ENCODE measurements around the gene GRK4.
A peak's percentile ranks its signal among the peaks of the same experiment; 100 is the strongest.
"Not testable (repeated sequence)": the region's sequence is repeated elsewhere in the genome, so short reads cannot be mapped to it uniquely, and the experiment has no call there.

The GRK4 gene

DNA sequence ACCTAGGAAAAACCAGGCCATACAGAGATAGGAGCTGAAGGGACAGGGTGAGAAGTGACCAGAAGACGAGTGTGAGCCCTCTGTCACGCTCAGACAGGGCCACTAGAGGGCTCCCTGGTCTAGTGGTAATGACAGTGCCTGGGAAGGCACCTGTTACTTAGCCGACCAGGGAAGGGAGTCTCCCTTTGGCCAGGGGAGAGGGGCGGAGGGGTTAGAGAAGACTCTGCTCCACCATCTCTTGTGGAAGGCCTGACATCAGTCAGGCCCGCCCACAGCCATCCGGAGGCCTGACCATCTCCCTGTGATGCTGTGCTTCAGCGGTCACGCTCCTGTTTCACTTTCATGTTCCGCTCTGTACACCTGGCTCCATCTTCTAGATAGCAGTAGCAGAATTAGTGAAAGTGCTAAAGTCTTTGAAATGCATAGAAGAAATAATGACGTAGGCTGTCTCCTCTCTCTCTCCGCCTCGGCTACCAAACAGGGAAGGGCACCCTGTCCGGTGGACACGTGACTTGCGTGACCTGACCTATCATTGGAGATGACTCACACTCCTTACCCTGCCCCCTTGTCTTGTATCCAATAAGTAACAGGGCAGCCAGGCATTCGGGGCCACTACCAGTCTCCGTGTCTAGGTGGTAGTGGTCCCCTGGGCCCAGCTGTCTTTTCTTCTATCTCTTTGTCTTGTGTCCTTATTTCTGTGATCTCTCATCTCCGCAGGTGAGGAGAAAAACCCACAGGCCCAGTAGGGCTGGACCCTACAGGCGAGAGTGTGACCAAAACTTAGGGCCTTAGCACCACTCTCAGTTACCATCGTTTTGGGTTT lies 84.3 kb downstream of the GRK4 start:
- peak; percentile 38 for DNase-seq (ENCODE audit: low read depth, low spot score)
- H3K4me3 ChIP-seq (ENCODE audit: low read length) = no peak overlapping the region

- H3K4me3 ChIP-seq (ENCODE audit: low read length); DNase-seq (ENCODE audit: low read depth, low spot score): not testable (repeated sequence)
Measured at GRCh38 chr4:3051141-3051897, 87.9 kb downstream of the GRK4 start.

- DNase-seq (ENCODE audit: low read depth, low spot score) = no peak
- no peak overlapping the region for H3K4me3 ChIP-seq (ENCODE audit: low read length)
Measured at GRCh38 chr4:3054169-3054759, 90.9 kb downstream of the GRK4 start.

DNA sequence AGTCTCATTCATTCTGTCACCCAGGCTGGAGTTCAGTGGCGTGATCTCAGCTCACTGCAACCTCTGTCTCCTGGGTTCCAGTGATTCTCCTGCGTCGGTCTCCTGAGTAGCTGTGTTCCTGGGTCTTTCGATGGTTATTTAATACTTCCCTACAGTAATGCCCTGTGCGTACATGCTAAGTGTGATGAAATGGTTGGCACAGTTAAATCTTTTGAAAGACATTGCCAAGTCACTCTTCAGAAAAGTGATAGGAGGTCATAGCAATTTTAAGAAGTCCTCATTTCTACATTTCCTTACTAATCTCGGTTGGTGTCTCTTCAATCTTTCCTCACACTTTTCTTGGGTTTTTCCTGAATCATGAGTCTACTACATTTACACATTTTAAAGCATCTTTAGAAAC lies 96.6 kb downstream of the GRK4 start:
- no peak for DNase-seq (ENCODE audit: low read depth, low spot score)
- no peak overlapping the region for H3K4me3 ChIP-seq (ENCODE audit: low read length)

- no peak overlapping the region for H3K4me3 ChIP-seq (ENCODE audit: low read length)
- DNase-seq (ENCODE audit: low read depth, low spot score) = no peak
Measured at GRCh38 chr4:3060946-3061345, 97.6 kb downstream of the GRK4 start.

DNA sequence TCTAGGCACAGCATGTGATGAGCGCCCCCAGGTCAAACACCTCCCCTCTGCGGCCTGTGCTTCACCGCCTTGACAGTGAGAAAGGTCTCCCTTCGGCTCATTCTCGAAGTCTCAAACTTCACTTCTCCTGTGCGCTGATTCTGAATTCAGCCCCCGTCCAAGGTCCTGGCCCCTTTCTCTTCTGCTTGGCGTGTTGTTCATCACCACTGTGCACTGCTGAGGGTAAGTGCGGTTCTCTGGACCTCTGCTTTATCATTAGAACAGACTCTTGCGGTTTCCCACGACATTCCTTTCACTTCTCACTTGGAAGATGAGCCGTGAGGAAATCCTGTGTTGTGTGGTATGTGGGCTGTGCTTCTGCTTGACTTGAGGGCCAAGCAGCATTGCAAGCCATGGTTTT lies 99.1 kb downstream of the GRK4 start:
- DNase-seq (ENCODE audit: low read depth, low spot score) = no peak
- no peak overlapping the region for H3K4me3 ChIP-seq (ENCODE audit: low read length)

DNA sequence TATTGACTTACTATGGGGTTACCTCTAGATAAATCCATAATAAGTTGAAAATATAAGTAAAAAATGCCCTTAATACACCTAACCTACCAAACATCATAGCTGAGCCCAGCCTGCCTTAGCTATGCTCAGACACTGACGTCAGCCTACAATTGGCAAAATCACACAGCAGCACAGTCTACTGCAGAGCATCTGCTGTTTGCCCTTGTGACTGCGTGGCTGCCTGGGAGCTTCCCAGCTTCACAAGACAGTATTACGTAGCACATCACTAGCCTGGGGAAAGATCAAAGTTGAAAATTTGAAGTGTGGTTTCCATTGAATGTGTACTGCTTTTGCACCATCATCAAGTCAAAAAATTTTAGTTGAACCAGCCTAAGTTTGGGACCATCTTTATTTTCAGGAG lies 102.2 kb downstream of the GRK4 start:
- H3K4me3 ChIP-seq (ENCODE audit: low read length) = no peak overlapping the region
- DNase-seq (ENCODE audit: low read depth, low spot score) = no peak

DNA sequence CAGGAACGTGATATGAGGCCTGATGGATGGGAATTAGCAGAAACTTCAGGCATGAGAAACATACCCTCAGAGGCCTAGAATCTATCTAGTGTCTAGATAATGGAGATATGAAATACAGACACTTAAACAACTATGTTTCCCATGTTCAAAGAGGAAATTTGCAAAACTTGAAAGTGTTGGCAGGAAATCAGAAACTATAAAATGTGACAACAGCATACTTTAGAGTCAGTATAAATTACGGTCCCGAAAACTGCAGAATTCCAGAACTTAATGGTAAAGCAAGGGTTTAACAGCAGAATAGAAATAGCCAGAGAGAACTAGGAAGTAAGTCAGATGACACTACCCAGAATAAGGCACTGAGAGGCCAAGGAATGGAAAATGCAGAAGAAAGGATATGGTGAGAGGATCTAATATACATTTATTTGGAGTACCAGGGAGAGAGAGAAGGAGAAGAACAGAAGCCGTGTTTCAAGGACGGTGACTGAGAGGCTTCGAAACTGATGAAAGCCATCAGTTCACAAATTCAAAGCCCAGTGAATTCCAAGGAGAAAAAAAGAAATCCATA lies 103.5 kb downstream of the GRK4 start:
- DNase-seq (ENCODE audit: low read depth, low spot score) = no peak
- H3K4me3 ChIP-seq (ENCODE audit: low read length) = no peak overlapping the region

DNA sequence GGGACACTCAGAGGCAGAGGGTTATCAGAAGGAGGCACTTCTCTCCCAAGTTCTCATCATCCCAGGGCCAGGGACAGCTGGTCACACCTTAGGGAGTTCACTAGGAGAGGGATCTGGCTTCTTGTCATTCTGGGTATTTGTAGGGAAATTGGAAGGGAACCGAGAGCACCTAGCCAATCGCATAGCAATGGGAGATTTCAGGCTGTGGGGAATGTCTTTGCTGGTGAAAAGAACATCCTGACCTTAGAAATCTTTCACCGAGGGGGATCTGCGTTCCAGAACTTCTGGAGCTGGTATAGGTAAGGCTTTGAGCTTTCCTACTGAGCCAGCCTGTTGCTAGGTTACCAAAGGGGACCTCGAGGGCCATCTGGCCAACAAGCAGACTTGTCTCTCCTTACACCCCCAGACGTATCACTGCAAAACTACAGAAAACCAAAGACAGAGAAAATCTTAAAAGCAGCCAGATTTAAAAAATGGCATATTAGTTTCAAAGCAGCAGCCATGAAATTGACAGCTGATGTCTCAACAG lies 104.2 kb downstream of the GRK4 start:
- no peak for DNase-seq (ENCODE audit: low read depth, low spot score)
- no peak overlapping the region for H3K4me3 ChIP-seq (ENCODE audit: low read length)

GRCh38 chr4:3069661-3070199 lies 106.4 kb downstream of the GRK4 start:
- no peak overlapping the region for H3K4me3 ChIP-seq (ENCODE audit: low read length)
- DNase-seq (ENCODE audit: low read depth, low spot score) = no peak

- H3K4me3 ChIP-seq (ENCODE audit: low read length) = no peak overlapping the region
- no peak for DNase-seq (ENCODE audit: low read depth, low spot score)
Measured at GRCh38 chr4:3070709-3071500, 107.5 kb downstream of the GRK4 start.

GRCh38 chr4:3071811-3072210 lies 108.4 kb downstream of the GRK4 start:
- no peak overlapping the region for H3K4me3 ChIP-seq (ENCODE audit: low read length)
- no peak for DNase-seq (ENCODE audit: low read depth, low spot score)

DNA sequence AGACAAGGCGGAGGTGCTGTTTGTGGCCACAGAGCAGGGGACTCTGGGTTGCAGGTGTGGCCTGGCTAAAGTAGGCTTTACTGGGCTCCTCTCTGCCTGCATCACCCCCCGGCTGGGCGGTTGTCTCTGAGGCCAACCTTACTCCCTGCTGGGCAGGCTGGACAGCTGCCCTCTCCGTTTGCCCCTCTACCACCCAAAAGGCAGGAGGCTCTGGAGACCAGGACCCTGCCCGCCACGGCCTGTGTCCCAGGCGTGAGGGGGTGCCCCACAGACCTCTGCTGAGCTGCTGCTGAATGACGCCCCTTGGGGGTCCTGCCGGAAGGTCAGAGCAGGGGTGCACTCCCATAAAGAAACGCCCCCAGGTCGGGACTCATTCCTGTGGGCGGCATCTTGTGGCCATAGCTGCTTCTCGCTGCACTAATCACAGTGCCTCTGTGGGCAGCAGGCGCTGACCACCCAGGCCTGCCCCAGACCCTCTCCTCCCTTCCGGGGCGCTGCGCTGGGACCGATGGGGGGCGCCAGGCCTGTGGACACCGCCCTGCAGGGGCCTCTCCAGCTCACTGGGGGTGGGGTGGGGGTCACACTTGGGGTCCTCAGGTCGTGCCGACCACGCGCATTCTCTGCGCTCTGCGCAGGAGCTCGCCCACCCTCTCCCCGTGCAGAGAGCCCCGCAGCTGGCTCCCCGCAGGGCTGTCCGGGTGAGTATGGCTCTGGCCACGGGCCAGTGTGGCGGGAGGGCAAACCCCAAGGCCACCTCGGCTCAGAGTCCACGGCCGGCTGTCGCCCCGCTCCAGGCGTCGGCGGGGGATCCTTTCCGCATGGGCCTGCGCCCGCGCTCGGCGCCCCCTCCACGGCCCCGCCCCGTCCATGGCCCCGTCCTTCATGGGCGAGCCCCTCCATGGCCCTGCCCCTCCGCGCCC lies 110.0 kb downstream of the GRK4 start:
- peak overlapping the region; percentile 52 for H3K4me3 ChIP-seq (ENCODE audit: low read length)
- DNase-seq (ENCODE audit: low read depth, low spot score) = no peak

- peak; percentile 90 for DNase-seq (ENCODE audit: low read depth, low spot score)
- peak within 1 kb of the TSS; percentile 90 for H3K4me3 ChIP-seq (ENCODE audit: low read length)
Measured at GRCh38 chr4:3074078-3074845, 110.9 kb downstream of the GRK4 start, which contains the start of the genes HTT and HTT-AS. Gene HTT, plus strand, starts transcription at chr4:3074681. Its CDS starts 145 bp downstream, at chr4:3074826. Gene HTT-AS, minus strand, starts transcription at chr4:3074538.

DNA sequence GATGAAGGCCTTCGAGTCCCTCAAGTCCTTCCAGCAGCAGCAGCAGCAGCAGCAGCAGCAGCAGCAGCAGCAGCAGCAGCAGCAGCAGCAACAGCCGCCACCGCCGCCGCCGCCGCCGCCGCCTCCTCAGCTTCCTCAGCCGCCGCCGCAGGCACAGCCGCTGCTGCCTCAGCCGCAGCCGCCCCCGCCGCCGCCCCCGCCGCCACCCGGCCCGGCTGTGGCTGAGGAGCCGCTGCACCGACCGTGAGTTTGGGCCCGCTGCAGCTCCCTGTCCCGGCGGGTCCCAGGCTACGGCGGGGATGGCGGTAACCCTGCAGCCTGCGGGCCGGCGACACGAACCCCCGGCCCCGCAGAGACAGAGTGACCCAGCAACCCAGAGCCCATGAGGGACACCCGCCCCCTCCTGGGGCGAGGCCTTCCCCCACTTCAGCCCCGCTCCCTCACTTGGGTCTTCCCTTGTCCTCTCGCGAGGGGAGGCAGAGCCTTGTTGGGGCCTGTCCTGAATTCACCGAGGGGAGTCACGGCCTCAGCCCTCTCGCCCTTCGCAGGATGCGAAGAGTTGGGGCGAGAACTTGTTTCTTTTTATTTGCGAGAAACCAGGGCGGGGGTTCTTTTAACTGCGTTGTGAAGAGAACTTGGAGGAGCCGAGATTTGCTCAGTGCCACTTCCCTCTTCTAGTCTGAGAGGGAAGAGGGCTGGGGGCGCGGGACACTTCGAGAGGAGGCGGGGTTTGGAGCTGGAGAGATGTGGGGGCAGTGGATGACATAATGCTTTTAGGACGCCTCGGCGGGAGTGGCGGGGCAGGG lies 111.7 kb downstream of the GRK4 start:
- peak overlapping the region; percentile 90 for H3K4me3 ChIP-seq (ENCODE audit: low read length)
- DNase-seq (ENCODE audit: low read depth, low spot score) = no peak

GRCh38 chr4:3075652-3075981 lies 112.2 kb downstream of the GRK4 start:
- no peak for DNase-seq (ENCODE audit: low read depth, low spot score)

More at GRCh38 chr4:3075652-3075981, 112.2 kb downstream of the GRK4 start:
- peak overlapping the region; percentile 90 for H3K4me3 ChIP-seq (ENCODE audit: low read length)
